ENCODE data around the gene ALDH1B1. TPM values are rescaled to one million over a fixed set of nuclear protein-coding genes. Genes with fewer than 3 reads are reported as not detected.

Gene ALDH1B1
- total RNA-seq, 2 experiments from 2014 or later, result 0.19 to 0.20 TPM

DNA sequence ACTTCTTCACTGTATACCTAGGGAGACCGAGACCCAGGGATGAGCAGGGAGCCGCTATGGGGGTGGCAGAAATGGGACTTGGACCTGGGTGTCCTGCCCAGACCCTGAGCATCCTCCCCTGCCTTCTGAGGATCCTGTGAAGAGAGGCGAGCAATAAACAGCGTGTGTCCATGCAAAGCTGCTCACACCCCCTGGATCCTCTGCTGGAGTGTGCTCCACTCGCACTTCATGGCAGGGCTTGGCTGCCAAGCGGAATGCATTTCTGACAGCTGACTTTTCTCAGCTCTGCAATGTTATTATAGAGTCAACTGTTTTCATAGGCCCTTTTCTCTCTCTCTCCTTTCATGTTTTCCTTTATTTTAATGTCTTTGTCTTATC lies 31.0 kb upstream of the ALDH1B1 start:
- intact Hi-C loops (cut with DNase I, micrococcal nuclease), result loop anchor here in 1 of 2 experiments (5.0 kb wide), 1 partner anchor 274 kb away; no protein-coding TSS in a partner anchor
- CTCF ChIA-PET, result no interaction called here

DNA sequence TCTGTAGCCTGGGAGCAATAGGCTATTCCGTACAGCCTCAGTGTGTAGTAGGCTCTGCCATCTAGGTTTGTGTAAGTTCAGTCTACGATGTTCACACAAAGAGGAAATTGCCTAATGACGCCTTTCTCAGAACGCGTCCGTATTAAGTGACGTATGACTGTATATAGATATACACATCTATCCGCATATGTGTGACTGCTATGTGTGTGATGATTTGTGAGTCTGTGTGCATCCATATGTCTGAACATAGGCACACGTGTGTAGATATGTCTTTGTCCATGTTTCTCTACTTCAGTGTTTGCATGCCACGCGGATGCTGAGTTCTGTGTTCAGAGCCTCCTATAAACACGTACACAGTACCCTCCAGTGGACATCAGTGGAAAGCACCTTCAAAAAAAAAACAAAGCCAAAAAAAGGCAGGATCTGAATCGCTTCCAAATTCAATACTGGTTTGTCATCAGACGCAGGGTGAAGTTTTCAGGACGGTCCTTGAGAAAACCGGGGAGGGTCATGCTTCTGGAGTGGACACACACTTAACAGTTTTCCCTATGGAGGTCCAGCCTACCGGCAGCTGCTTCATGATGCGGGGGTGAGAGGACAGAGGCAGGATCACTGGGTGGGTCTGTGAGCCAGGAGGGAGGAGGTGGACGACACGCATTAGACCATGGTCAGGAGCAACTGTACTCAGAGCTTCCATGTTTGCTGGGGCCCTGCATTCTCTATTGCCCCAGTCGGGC lies 29.5 kb upstream of the ALDH1B1 start:
- ChIA-PET CTCF (no interaction called here), POLR2A (no interaction called here)
- Mint-ChIP-seq H3K4me1 (ENCODE audit: low read depth) (peaks cover 7% of the 10 kb centered on the region), H3K36me3 (ENCODE audit: low read depth) (no peaks in the 10 kb centered on the region), H3K27me3 (peaks cover 4% of the 10 kb centered on the region), H3K9me3 (no peaks in the 10 kb centered on the region), H3K4me3 (peak overlapping the region; percentile 46), H3K27ac (no peak overlapping the region)
- intact Hi-C loops (cut with DNase I, micrococcal nuclease), result loop anchor here (1.0 to 5.0 kb wide), 3 partner anchors 274 to 450 kb away; no protein-coding TSS in a partner anchor
- Histone ChIP-seq H3K9me3 (ENCODE audit: control insufficient read depth in 1 of 2, insufficient read depth in 1 of 2, low read length in 2 of 2) (no peaks in the 10 kb centered on the region), H3K27me3 (ENCODE audit: control insufficient read depth in 1 of 2, insufficient read depth in 2 of 2, low read length in 2 of 2) (no peaks in the 10 kb centered on the region), H3K27ac (ENCODE audit: low read depth in 1 of 2, low read length in 2 of 2) (no peak overlapping the region), H3K4me3 (ENCODE audit: low read length) (peak overlapping the region; percentile 24), H3K36me3 (ENCODE audit: insufficient read depth, low read length) (no peaks in the 10 kb centered on the region), H3K4me1 (ENCODE audit: insufficient read depth, low read length) (no peaks in the 10 kb centered on the region)
- DNase-seq (peak in 5 of 14 experiments; percentile 7 to 61 (median 27)), ATAC-seq (ENCODE audit: poor library complexity) (peak; percentile 83)
- TF ChIP-seq, protein P1, sequence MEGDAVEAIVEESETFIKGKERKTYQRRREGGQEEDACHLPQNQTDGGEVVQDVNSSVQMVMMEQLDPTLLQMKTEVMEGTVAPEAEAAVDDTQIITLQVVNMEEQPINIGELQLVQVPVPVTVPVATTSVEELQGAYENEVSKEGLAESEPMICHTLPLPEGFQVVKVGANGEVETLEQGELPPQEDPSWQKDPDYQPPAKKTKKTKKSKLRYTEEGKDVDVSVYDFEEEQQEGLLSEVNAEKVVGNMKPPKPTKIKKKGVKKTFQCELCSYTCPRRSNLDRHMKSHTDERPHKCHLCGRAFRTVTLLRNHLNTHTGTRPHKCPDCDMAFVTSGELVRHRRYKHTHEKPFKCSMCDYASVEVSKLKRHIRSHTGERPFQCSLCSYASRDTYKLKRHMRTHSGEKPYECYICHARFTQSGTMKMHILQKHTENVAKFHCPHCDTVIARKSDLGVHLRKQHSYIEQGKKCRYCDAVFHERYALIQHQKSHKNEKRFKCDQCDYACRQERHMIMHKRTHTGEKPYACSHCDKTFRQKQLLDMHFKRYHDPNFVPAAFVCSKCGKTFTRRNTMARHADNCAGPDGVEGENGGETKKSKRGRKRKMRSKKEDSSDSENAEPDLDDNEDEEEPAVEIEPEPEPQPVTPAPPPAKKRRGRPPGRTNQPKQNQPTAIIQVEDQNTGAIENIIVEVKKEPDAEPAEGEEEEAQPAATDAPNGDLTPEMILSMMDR (IDR thresholded peaks at IDR 0.05), result no peak

More for the DNA sequence above, 31.0 kb upstream of the ALDH1B1 start:
- Mint-ChIP-seq H3K36me3 (ENCODE audit: low read depth) (no peaks in the 10 kb centered on the region), H3K4me1 (ENCODE audit: low read depth) (peaks cover 7% of the 10 kb centered on the region), H3K27ac (no peak overlapping the region), H3K4me3 (no peak overlapping the region), H3K9me3 (no peaks in the 10 kb centered on the region), H3K27me3 (peaks cover 4% of the 10 kb centered on the region)
- Histone ChIP-seq H3K27ac (ENCODE audit: low read depth in 1 of 2, low read length in 2 of 2) (no peak overlapping the region), H3K4me3 (ENCODE audit: low read length) (no peak overlapping the region), H3K4me1 (ENCODE audit: insufficient read depth, low read length) (no peaks in the 10 kb centered on the region), H3K9me3 (ENCODE audit: control insufficient read depth in 1 of 2, insufficient read depth in 1 of 2, low read length in 2 of 2) (no peaks in the 10 kb centered on the region), H3K36me3 (ENCODE audit: insufficient read depth, low read length) (no peaks in the 10 kb centered on the region), H3K27me3 (ENCODE audit: control insufficient read depth in 1 of 2, insufficient read depth in 2 of 2, low read length in 2 of 2) (no peaks in the 10 kb centered on the region)
- TF ChIP-seq, protein P1 (IDR thresholded peaks at IDR 0.05), result no peak
- POLR2A ChIA-PET, result no interaction called here
- DNase-seq (no peak), ATAC-seq (ENCODE audit: poor library complexity) (no peak)

DNA sequence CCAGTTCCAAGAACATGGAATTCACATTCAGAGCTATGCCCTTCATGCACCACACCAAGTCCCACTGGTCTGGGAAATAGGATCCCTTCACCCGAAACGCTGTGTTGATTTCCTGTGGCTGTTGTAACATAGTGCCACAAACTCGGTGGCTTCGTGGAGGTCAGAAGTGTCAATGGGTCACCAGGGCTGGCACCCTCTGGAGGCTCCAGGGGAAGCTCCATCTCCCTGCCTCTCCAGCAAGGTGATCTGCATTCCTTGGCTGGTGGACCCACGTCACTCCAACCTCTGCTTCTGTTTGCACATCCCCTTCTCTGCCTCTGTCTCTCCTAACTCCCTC lies 28.9 kb upstream of the ALDH1B1 start:
- CTCF ChIA-PET, result no interaction called here
- TF ChIP-seq, protein P1 (IDR thresholded peaks at IDR 0.05), result no peak

More for the DNA sequence above, 28.9 kb upstream of the ALDH1B1 start:
- Histone ChIP-seq H3K36me3 (ENCODE audit: insufficient read depth, low read length) (no peaks in the 10 kb centered on the region), H3K9me3 (ENCODE audit: control insufficient read depth in 1 of 2, insufficient read depth in 1 of 2, low read length in 2 of 2) (no peaks in the 10 kb centered on the region), H3K27ac (ENCODE audit: low read depth in 1 of 2, low read length in 2 of 2) (no peak overlapping the region), H3K4me3 (ENCODE audit: low read length) (no peak overlapping the region), H3K4me1 (ENCODE audit: insufficient read depth, low read length) (no peaks in the 10 kb centered on the region), H3K27me3 (ENCODE audit: control insufficient read depth in 1 of 2, insufficient read depth in 2 of 2, low read length in 2 of 2) (no peaks in the 10 kb centered on the region)
- Mint-ChIP-seq H3K27ac (no peak overlapping the region), H3K4me3 (no peak overlapping the region), H3K36me3 (ENCODE audit: low read depth) (no peaks in the 10 kb centered on the region), H3K4me1 (ENCODE audit: low read depth) (peaks cover 7% of the 10 kb centered on the region), H3K27me3 (peaks cover 4% of the 10 kb centered on the region), H3K9me3 (no peaks in the 10 kb centered on the region)
- no peak for DNase-seq
- intact Hi-C loops (cut with DNase I, micrococcal nuclease), result loop anchor here (1.0 to 5.0 kb wide), 3 partner anchors 275 to 450 kb away; no protein-coding TSS in a partner anchor
- POLR2A ChIA-PET, result no interaction called here
- ATAC-seq (ENCODE audit: poor library complexity), result no peak

All from CD4-positive, alpha-beta T cell (primary cell).